ENCODE results near the gene HPSE2.
"Not testable (repeated sequence)": the region's sequence is repeated elsewhere in the genome, so short reads cannot be mapped to it uniquely, and the experiment has no call there.

HPSE2 gene

DNA sequence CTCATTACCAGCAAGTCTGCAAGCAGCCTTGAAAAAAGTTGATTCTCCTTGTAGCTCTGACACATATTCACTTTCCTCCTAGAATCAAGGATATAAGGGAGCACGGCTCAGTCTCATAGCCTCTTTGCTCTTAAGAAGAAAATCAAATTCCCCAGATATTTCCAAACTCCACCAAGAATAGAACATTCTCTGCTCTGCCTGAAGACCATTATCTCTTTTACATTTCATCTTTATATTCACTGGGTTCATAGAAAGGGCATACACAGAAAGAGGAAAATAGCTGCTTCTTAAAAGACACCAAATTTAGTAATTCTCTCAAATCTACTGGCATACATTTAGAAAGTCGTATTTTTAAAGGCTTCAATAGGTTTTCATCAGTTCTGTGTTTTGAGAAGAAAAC, 92.0 kb downstream of the HPSE2 start:
- H3K27ac ChIP-seq, result no peak overlapping the region
- TF ChIP-seq, protein P1, sequence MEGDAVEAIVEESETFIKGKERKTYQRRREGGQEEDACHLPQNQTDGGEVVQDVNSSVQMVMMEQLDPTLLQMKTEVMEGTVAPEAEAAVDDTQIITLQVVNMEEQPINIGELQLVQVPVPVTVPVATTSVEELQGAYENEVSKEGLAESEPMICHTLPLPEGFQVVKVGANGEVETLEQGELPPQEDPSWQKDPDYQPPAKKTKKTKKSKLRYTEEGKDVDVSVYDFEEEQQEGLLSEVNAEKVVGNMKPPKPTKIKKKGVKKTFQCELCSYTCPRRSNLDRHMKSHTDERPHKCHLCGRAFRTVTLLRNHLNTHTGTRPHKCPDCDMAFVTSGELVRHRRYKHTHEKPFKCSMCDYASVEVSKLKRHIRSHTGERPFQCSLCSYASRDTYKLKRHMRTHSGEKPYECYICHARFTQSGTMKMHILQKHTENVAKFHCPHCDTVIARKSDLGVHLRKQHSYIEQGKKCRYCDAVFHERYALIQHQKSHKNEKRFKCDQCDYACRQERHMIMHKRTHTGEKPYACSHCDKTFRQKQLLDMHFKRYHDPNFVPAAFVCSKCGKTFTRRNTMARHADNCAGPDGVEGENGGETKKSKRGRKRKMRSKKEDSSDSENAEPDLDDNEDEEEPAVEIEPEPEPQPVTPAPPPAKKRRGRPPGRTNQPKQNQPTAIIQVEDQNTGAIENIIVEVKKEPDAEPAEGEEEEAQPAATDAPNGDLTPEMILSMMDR (conservative IDR thresholded peaks at IDR 0.05), result no peak

DNA sequence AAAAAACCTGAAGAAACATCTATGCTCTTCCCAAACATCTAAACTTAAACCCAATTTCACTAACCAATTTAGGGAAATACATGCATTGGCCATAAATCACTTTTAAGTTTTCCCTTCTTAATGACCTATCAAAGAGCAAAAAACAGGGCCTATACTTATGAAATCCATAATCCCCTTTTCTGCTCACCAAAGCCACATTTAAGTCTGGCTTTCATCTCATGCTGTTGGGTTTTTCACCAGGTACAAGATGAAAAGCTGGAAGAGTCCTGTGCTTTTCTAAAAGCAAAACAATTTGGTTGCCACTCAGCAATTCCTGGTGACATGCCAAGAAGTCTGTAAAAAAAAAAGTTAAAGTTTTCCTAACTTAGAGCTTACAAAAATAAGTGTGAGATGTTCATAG, 92.6 kb downstream of the HPSE2 start:
- TF ChIP-seq, protein P1 (conservative IDR thresholded peaks at IDR 0.05), result no peak
- no peak overlapping the region for H3K27ac ChIP-seq

DNA sequence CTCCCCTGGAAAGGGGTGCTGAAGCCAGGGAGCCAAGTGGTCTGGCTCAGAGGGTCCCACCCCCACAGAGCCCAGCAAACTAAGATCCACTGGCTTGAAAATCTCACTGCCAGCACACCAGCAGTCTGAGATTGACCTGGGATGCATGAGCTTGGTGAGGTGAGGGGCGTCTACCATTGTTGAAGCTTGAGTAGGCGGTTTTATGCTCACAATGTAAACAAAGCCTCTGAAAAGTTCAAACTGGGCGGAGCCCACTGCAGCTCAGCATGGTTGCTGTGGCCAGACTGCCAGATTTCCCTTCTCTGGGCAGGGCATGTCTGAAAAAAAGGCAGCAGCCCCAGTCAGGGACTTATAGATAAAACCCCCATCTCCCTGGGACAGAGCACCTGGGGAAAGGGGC, 102.8 kb downstream of the HPSE2 start:
- not testable (repeated sequence) for H3K27ac ChIP-seq

DNA sequence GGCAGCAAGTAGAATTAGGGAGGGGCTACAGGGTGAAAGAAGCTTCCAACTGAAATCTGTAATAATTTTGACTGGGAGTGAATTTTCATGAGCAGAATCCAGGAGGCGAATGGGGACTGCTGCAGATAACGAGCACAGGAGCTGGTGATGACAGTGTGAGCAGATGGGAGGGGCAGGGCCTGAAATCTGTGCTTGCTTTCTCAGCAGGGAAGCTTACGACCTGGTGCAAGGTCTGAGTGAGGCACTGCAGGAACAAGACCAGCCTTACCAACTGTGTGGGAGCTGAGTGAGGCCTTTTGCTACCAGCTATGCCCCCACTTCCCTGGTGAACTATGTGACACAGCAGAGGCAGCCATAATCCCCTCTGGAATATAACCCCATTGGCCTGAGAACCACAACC, 109.8 kb downstream of the HPSE2 start:
- no peak overlapping the region for H3K27ac ChIP-seq
- TF ChIP-seq, protein P1 (conservative IDR thresholded peaks at IDR 0.05), result no peak

DNA sequence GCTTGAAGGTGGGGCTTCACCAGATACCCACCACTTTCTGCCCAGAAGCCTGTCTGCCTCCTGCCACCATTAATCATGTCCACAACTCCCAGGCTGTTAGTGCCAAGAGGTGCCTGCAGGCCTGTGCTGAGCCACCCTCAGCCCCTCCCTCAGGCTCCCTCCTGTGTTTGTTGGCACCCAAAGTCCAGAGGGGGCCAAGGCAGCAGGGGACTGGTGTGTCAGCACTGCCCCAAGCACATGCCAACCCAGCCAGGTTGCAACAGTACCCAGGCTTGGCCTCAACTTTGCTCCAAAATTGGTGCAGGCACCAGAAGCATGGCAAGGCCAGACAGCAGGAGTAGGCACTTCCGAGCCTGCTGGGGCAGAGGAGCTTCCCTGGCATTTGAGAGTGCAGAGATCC, 111.3 kb downstream of the HPSE2 start:
- TF ChIP-seq, protein P1 (conservative IDR thresholded peaks at IDR 0.05), result no peak
- H3K27ac ChIP-seq, result no peak overlapping the region

DNA sequence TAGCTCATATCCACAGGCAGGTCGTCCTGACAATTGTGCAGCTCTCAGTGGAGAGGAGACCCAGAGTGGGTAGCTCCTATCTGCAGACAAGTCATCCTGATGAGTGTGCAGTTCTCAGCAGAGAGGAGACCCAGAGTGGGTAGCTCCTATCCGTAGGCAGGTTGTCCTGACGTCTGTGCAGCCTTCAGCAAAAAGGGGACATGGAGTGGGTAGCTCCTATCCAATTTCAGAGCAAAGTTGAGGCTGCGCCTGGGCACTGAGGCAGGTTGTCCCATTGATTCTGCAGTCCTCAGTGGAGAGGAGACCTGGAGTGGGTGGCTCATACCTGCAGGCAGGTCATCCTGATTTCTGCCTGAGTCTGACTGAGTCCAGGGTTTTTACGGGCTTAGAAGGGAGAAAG, 111.8 kb downstream of the HPSE2 start:
- H3K27ac ChIP-seq, result no peak overlapping the region
- TF ChIP-seq, protein P1 (conservative IDR thresholded peaks at IDR 0.05), result no peak

DNA sequence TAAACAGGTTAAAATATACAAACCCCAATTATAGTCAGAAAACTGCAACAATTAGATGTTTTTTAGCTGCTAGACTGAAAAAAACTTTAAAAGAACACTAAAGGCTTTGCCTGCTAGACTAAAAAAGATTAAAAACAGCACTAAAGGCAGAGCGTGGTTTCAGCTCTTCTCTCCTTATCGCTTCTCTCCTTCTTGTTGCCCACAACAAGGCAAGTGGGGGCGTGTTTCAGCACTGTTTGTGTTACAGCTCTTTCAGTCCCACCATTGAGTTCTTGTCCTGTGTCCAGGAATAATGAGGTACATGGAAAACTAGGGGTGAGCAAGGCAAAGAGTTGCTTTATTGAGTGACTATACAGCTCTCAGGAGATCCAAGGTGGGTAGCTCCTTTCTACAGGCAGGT, 112.3 kb downstream of the HPSE2 start:
- TF ChIP-seq, protein P1 (conservative IDR thresholded peaks at IDR 0.05), result no peak
- no peak overlapping the region for H3K27ac ChIP-seq

DNA sequence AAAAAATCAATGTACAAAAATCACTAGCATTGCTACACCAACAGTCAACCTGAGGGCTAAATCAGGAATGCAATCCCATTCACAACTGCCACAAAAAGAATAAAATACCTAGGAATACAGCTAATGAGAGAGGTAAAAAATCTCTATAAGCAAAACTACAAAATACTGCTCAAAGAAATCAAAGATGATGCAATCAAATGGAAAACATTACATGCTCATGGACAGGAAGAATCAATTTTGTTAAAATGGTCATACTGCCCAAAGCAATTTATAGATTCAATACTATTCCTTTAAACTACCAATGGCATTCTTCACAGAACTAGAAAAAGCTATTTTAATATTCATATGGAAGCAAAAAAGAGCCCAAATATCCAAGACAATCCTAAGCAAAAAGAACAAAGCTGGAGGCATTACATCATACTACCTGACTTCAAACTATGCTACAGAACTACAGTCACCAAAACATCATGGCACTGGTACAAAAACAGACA, 116.3 kb downstream of the HPSE2 start:
- TF ChIP-seq, protein P1 (conservative IDR thresholded peaks at IDR 0.05), result no peak
- no peak overlapping the region for H3K27ac ChIP-seq

Measured in VCaP (cell line).